Hindlimb muscle (tissue), 1 donor: ENCODE results near the gene TNFRSF4. TPM values are rescaled to one million over a fixed set of nuclear protein-coding genes. Genes with fewer than 3 reads are reported as not detected.

ENCODE experiments used
- DNase-seq: peaks from one replicate; pipeline ENCODE4 v3.0.0-alpha.2; 2013
- polyA plus RNA-seq: library from polyadenylated mRNA; unstranded; fragments of 120-200 nt; gene quantifications from one replicate; pipeline ENCODE4 v1.2.1, GENCODE V29; 2013; ENCODE audit not compliant: insufficient read length

TNFRSF4 gene
- polyA plus RNA-seq, 1 donor: 3.2 TPM

- no peak for DNase-seq
Measured at GRCh38 chr1:1168451-1169411, 45.2 kb downstream of the TNFRSF4 start.

- no peak for DNase-seq
Measured at GRCh38 chr1:1167841-1168450, 46.0 kb downstream of the TNFRSF4 start.

GRCh38 chr1:1167398-1167821 lies 46.5 kb downstream of the TNFRSF4 start:
- DNase-seq: no peak

- no peak for DNase-seq
Measured at GRCh38 chr1:1166642-1167397, 47.1 kb downstream of the TNFRSF4 start.

GRCh38 chr1:1165900-1166421 lies 48.0 kb downstream of the TNFRSF4 start:
- no peak for DNase-seq

GRCh38 chr1:1165485-1165884 lies 48.5 kb downstream of the TNFRSF4 start:
- DNase-seq: no peak

GRCh38 chr1:1164701-1165451 lies 49.1 kb downstream of the TNFRSF4 start:
- no peak for DNase-seq

- DNase-seq: no peak
Measured at GRCh38 chr1:1164361-1164700, 49.6 kb downstream of the TNFRSF4 start.

GRCh38 chr1:1163538-1164070 lies 50.3 kb downstream of the TNFRSF4 start:
- DNase-seq: no peak

GRCh38 chr1:1162597-1163537 lies 51.1 kb downstream of the TNFRSF4 start:
- DNase-seq: no peak

GRCh38 chr1:1161683-1162079 lies 52.3 kb downstream of the TNFRSF4 start:
- DNase-seq: no peak

Other genes starting within 250 kb of the TNFRSF4 start
- 0.13 TPM for gene PLEKHN1, start 247.7 kb downstream of the TNFRSF4 start, polyA plus RNA-seq
- gene PERM1, start 232.1 kb downstream of the TNFRSF4 start, polyA plus RNA-seq: 2.1 TPM
- 24.1 TPM for gene HES4, start 214.1 kb downstream of the TNFRSF4 start, polyA plus RNA-seq
- gene ISG15, start 200.7 kb downstream of the TNFRSF4 start, polyA plus RNA-seq: 8.9 TPM
- 51.3 TPM for gene AGRN, start 194.0 kb downstream of the TNFRSF4 start, polyA plus RNA-seq
- 0.31 TPM for gene RNF223, start 139.8 kb downstream of the TNFRSF4 start, polyA plus RNA-seq
- gene C1orf159, start 98.1 kb downstream of the TNFRSF4 start, polyA plus RNA-seq: 7.8 TPM
- gene TTLL10, start 40.3 kb downstream of the TNFRSF4 start, polyA plus RNA-seq: 0.25 TPM
- gene TNFRSF18, start 7.6 kb downstream of the TNFRSF4 start, polyA plus RNA-seq: 4.1 TPM
- gene SDF4, start 17.8 kb upstream of the TNFRSF4 start, polyA plus RNA-seq: 92.9 TPM
- 20.0 TPM for gene B3GALT6, start 18.1 kb upstream of the TNFRSF4 start, polyA plus RNA-seq
- gene C1QTNF12, start 32.6 kb upstream of the TNFRSF4 start, polyA plus RNA-seq: 3.6 TPM
- gene UBE2J2, start 59.7 kb upstream of the TNFRSF4 start, polyA plus RNA-seq: 39.1 TPM
- 5.4 TPM for gene SCNN1D, start 66.3 kb upstream of the TNFRSF4 start, polyA plus RNA-seq
- 54.6 TPM for gene ACAP3, start 93.8 kb upstream of the TNFRSF4 start, polyA plus RNA-seq
- gene PUSL1, start 94.4 kb upstream of the TNFRSF4 start, polyA plus RNA-seq: 7.0 TPM
- gene INTS11, start 110.5 kb upstream of the TNFRSF4 start, polyA plus RNA-seq: 87.7 TPM
- gene CPTP, start 110.6 kb upstream of the TNFRSF4 start, polyA plus RNA-seq: 20.2 TPM
- 3.9 TPM for gene TAS1R3, start 117.1 kb upstream of the TNFRSF4 start, polyA plus RNA-seq
- 54.3 TPM for gene DVL1, start 135.3 kb upstream of the TNFRSF4 start, polyA plus RNA-seq
- 73.1 TPM for gene MXRA8, start 144.4 kb upstream of the TNFRSF4 start, polyA plus RNA-seq
- gene AURKAIP1, start 161.1 kb upstream of the TNFRSF4 start, polyA plus RNA-seq: 71.7 TPM
- gene CCNL2, start 185.2 kb upstream of the TNFRSF4 start, polyA plus RNA-seq: 174 TPM
- 91.1 TPM for gene MRPL20, start 193.1 kb upstream of the TNFRSF4 start, polyA plus RNA-seq
- 24.7 TPM for gene ANKRD65, start 207.1 kb upstream of the TNFRSF4 start, polyA plus RNA-seq
- gene VWA1, start 221.5 kb upstream of the TNFRSF4 start, polyA plus RNA-seq: 72.5 TPM
- gene ATAD3C, start 235.5 kb upstream of the TNFRSF4 start, polyA plus RNA-seq: 0.90 TPM